ENCODE data around the gene FBL. TPM values are rescaled to one million over a fixed set of nuclear protein-coding genes. Genes with fewer than 3 reads are reported as not detected.
"Not testable (repeated sequence)": the region's sequence is repeated elsewhere in the genome, so short reads cannot be mapped to it uniquely, and the experiment has no call there.

The FBL gene
- total RNA-seq, 1 donor from 2014 or later = 194 TPM

DNA sequence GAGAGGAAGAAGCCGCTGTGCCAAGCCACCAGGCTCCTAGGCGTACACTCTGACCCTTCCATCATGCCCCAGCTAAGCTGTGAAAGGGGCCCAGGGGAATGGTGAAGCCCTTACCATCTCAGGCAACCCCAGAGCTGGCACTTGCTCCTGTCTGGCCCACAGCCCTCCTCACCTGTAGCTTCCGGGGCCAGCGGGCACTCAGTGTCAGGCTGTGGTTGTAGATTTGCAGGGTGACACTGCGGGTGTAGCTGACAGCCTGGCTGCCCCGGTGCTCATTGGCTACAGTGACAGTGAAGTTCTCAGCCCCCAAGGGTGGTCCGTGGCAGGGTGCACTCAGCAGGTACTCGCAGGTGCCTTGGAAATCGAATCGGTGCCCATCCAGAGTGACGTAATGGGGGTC, 30.3 kb upstream of the FBL start:
- not testable (repeated sequence) for DNase-seq

DNA sequence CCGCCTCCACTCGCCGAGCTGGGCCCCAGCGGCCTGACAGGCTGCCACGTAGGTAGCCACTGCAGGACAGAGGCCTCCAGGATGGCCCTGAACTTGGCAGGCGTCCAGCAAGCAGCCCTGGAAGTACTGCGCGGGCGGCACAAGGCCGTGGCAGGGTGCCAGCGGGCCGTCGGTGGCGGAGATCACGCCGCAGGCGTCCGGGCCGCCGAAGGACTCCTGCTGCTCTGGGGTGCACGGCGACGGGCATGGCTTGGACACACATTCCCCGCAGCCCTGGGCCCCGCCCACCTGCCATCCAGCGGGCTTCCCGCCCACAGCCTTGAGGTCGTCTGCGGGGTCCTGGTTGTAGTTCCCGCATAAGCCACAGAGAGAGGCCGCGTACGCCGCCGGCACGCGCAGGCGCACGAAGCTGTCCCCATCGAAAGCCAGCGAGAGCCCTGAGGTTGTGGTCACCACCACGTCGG, 29.3 kb upstream of the FBL start:
- DNase-seq = not testable (repeated sequence)

DNA sequence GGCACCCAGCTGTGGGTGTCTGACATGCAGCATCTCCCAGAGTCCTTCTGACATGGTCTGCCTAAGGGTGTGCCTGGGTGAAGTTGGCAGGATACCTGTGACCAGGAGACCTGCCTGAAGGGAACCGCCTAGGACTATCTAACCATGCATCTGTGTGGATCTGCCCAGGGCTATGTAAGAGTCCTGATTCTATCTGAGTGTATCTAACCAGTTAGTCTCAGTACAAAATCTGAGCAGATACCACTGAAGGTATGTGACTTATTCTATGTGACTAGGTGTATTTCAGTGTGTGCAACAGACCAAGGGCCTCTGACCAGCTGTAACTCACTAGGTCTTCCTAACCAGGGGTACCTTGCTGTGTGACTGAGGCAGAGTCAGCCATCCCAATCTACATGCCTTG, 28.2 kb upstream of the FBL start:
- DNase-seq = no peak

DNA sequence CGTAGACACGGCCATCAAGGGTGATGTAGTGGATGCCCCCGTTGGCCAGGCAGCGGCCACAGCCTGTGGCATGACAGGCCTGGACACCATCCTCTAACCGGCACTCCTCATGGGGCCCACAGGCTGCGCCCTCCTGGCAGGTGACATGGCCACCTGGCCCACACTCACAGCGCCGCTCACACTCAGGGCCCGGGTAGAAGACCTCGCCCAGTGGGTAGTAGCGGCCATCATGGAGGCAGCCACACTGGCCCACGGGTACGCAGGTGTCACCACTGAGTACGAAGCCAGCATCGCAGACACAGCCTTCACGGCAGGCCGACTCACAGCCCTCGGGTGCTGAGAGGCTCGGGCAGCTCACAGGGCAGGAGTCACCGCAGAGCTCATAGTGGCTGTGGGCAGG, 27.2 kb upstream of the FBL start:
- no peak for DNase-seq

DNA sequence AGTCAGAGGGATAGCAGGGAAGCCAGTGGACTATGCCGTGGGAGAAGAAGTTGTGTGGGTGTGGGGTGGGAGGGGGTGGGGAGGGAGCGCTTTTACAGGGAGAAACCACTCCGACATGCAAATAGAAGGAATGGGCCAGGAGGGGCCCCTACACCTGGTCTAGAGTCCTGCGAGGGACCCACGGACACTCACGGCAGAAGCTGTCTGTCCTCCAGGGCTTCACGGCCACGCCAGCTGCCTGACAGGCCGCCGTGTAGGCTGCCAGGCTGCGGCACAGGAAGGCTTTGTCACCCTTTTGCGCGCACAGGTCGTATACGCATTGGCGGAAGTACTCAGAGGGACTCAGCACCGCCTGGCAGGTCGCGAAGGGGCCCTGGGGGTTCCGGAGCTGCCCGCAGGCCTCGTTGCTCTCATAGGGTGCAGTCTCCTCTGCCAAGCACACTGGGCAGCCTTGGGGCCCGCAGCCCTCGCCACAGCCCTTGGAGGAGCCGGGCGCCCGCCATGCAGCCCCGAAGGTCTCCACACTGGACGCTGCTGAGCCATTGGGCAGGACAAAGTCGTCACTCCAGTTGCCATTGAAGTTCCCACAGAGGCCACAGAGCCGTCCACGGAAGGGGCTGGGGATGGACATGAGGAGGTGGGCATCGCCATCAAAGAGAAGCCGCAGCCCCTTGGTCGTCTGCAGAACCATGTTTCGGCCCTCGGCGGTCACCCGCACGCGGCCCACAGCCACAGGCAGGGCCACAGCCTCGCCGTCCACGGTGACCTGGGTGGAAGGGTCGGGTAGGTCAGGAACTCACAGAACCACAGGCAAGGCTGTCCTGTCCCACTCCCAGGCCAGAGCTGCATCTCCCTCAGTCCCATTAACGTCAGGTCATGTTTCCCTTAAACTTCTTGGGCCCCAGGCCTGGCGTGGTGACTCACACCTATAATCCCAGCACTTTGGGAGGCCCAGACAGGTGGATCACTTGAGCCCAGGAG, 26.0 kb upstream of the FBL start:
- no peak for DNase-seq

DNA sequence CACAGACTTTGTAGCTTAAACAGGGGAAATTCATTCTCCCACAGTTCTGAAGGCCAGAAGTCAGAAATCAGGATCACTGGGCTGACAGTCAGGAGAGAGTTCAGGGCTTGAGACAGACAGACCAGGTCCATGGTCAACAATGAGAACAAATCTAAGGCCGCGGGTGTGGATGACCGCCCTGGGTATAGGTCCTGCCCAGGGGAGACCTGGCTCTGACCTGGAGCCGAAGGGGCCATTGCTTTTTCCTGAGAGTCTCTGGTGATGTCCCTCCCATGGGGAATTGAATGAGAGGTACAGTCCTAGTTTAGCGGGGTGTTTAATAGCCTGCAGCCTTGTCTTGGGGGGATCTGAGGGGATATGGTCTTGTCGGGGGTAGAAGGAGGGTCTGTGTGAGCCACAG, 25.2 kb upstream of the FBL start:
- DNase-seq = no peak

DNA sequence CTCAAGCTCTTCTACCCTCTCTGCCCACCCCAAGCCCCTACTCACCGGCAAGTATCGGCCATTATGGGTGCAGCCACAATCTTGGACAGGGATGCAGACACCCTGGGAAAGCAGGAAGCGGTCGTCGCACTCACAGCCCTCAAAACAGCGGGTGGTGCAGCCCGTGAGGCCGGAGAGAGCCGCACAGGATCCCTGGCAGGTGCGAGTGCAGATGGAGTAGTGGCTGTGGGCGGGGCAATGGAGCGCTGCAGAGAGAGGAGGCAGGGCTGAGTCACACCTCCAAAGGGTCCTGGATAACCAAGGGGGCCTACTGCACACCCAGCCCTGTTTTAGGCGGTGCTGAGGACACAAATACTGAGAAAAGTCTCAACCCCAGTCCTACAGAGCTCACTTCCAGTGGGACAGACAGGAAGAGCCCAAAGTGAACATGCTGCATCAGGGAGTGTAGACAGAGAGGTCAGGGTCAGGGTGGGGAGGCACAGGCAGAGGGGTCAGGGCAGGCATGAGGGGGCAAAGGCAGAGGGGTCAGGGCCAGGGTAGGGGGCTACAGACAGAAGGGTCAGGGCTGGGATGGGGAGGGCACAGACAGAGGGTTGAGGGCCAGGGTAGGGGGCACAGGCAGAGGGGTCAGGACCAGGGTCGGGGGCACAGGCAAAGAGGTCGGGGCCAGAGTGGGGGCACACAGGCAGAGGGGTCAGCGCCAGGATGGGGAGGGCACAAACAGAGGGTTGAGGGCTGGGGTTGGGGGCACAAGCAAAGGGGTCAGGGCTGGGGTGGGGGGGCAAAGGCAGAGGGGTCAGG, 24.2 kb upstream of the FBL start:
- DNase-seq = no peak

DNA sequence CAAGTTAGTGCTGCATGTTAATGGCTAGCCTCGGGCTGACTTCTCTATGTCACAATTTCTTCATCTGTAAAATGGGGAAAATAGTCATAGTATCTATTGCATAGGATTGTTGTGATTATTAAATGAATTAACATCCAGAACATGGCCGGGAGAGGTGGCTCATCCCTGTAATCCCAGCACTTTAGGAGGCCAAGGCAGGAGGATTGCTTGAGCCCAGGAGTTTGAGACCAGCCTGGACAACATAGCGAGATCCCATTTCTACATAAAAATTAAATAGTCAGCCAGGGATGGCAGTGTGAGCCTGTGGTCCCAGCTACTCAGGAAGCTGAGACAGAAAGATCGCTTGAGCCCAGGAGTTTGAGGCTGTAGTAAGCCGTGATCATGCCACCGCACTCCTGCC, 21.8 kb upstream of the FBL start:
- no peak for DNase-seq

DNA sequence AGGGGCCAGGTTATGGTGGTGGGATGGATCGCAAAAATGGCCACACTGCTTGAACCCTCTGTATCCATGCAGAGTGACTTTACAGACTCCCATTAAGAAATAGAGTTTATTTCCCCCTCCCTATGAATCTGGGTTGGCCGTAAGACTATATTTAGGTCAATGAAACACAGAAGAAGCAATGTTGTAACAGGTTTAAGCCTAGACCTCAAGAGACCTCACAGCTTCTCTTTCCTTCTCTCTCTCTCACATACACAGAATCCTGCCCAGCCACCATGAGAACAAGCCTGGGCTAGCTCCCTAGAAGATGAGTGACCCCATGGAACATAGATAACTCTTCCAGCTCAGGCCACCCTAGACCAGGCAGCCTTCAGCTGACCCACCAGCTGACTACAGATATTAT, 21.0 kb upstream of the FBL start:
- no peak for DNase-seq

DNA sequence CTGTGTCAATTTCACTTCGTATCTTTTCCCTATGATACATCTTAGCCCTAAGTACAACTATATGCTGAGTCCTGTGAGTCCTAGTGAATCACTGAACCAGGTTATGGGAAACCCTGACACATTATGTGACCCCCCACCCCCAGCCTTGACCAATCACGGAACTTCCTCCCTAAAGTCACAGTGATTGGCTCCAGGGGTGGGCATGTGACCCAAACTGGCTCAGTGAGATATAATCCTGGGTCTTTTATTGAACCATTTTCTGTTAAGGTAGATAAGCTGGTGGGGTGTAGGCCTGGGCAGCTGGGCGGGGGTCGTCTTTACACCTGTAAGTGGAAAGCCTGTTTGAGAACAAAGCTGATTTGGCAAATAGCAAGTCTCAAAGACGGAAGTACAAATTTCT, 19.8 kb upstream of the FBL start:
- DNase-seq = no peak

DNA sequence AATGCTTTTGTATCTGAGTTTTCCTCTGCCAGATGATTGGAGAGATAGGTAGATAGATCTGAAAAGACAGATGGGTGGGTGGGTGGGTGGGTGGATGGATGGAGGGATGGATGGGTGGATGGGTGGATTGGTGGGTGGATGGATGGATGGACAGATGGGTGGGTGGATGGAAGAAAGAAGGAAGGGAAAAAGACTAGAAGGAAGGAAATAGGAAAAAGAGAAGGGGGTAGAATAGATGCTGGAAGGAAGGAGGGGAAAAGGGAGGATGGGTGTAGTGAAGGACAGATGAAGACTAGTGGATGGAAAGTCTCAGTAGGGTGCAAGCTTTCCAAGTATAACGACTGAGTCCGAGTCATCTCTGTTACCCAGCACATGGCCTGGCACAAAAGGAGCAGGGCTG, 19.0 kb upstream of the FBL start:
- DNase-seq = no peak

DNA sequence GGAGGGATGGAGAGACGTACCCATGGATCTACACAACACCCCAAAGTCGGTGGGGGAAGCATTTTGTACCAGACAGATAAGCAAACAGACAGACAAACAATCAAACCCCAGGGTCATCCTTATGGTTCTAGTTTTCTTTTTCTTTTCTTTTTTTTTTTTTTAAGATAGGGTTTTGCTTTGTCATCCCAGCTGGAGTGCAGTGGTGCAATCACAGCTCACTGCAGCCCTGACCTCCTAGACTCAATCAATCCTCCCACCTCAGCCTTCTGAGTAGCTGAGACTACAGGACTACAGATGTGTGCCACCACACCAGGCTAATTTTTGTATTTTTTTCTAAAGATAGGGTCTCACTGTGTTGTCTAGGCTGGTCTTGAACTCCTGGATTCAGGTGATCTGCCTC, 17.9 kb upstream of the FBL start:
- no peak for DNase-seq

DNA sequence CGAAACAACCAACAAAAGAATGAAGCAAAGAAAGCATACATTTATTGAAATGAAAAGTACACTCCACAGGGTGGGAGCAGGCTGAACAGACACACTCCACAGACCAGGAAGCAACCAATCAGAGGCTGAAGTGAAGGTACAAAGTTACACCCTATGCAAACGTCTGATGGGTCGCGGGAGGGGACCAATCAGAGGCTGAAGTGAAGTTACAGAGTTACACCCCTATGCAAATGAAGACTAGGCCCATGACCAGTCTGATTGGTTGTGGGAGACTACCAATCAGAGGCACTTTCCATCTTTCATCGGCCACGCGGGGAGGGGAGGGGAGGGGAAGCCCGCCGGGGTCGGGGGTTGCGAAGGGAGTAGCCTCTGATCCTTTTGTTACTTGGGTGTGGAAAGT, 12.4 kb upstream of the FBL start:
- no peak for DNase-seq

DNA sequence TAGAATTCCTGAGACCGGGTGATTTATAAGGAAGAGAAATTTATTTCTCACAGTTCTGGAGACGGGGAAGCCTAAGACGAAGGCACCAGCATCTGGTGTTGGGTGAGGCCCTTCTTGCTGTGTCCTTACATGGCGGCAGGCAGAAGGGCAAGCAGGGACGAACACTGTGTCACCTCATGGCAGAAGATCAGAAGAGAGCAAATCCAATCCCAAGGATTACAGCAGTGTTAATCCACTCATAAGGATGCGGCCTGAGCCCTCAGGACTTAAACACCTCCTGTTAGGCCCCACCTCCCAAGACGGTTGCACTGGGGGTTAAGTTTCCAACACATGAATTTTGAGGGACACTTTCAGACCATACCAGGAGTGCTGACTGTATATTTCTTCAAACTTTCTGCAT, 6.7 kb upstream of the FBL start:
- no peak for DNase-seq

DNA sequence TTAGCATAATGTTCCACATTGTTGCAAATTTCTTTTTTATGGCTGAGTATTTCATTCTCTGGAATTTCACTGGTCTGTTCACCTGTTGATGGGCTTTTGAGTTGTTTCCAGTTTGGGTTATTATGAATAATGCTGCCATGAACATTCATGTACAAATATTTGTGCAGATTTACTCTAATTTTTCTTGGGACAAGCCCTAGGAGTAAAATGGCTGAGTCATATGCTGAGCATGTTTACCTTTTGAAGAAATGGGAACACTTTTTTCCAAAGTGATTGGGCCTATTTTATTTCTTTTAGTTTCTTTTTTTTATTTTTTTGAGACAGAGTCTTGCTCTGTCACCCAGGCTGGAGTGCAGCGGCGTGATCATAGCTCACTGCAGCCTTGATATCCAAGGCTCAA, 4.7 kb upstream of the FBL start:
- DNase-seq = no peak

DNA sequence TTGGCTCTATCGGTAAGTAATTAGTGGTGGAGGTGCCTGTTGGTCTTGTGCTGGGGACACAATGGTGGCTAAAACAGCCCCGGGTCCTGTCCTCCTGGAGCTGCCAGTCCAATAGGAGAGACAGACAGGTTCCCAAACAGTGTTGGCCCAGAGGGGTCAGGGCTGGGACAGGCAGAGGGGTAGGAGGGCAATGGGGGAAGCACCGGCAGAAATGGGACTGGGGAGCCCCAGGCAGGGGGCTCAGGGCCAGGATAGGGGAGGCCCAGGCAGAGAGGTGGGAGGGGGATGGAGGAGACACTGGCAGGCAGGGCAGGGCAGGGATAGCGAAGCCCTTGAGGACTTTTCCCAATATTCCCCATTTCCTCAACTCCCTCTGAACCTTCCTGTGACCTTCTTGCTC, 2.2 kb upstream of the FBL start:
- no peak for DNase-seq

DNA sequence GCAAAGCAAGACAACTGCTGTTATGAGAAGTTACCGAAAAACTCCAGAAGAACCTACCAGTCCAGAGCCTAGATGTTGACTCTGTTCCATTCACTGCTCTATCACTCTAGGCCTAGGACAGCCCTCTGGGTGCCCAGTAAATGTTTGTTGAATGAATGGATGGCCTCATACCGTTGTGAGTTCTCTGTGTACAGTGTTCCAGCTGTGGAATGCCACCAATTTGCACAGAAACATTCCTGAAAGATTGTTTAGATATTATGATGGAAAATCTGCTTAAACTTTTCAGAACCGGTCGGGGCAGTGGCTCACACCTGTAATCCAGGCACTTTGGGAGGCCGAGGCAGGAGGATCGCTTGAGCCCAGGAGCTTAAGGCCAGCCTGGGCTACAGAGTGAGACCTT, 1.3 kb upstream of the FBL start:
- no peak for DNase-seq

DNA sequence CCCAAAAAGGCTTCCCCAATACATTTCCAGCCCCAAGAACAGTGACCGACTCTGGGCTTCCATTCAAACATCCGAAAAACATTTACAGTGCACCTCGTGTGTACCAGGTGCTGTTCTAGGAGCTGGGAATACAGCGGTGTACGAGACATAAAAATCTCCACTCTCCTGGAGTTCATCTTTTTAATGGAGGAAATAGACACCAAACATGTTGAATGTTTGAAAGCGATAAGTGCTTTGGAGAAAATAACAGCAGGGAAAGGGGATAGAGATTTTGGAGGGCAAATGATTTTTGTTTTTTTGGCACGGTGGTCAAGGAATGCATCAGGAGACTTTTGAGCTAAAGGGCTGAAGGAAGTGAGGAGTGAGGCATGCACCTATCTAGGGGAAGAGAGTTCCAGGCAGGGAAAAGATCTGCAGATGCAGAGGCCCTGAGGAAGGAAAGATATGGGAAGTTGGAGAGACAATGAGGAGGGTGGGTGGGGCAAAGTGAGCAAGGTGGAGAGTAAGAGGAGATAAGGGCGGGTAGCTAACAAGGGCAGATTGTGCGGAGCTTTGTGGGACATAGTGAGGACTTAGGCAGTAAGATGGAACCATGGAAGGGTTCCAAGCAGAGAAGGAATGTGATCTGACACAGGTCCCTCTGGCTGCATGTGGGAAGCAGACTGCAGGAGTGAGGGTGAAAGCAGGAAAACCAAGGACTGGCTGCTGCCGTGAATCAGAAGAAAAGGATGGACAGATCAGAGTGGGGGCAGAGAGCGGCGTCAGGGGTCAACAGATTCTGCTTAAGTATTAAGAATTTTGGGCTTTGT, 703 bp upstream of the FBL start:
- DNase-seq = no peak

DNA sequence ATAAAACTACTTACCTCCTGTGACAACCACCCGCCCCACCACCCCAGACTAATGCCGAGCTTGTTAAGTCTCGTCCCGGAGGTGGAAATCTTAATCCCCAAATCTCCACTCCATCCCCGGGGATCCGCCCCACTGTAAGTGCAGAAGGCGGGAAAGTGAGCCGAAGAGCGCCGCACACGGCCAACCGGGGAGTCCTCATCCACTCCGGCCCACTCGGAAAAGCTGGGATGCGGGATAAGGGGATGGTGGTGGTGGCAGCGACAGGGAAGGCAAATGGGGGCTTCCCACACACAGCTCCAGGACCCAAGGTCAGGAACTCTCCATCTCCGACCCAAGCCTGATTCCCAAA, 621 bp downstream of the FBL start:
- peak; percentile 35 for DNase-seq

DNA sequence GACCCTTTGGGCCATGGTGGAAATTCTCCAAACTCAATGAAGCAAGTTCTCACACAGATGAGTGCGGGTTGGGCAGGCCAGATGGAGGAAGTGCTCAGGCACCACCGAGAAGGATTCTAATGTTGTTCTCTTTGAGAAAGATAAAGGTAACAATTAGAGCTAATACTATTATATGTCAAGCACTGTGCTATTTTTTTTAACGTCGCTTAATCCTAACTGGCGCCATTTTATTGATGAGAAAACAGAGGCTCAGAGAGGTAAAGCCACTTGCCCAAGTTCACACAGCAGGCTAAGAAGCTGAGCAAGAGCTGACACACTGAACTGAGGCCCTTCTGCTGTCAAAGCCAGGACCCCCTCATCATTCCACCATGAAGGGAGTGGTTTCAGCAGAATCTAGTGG, 1.0 kb downstream of the FBL start:
- no peak for DNase-seq

DNA sequence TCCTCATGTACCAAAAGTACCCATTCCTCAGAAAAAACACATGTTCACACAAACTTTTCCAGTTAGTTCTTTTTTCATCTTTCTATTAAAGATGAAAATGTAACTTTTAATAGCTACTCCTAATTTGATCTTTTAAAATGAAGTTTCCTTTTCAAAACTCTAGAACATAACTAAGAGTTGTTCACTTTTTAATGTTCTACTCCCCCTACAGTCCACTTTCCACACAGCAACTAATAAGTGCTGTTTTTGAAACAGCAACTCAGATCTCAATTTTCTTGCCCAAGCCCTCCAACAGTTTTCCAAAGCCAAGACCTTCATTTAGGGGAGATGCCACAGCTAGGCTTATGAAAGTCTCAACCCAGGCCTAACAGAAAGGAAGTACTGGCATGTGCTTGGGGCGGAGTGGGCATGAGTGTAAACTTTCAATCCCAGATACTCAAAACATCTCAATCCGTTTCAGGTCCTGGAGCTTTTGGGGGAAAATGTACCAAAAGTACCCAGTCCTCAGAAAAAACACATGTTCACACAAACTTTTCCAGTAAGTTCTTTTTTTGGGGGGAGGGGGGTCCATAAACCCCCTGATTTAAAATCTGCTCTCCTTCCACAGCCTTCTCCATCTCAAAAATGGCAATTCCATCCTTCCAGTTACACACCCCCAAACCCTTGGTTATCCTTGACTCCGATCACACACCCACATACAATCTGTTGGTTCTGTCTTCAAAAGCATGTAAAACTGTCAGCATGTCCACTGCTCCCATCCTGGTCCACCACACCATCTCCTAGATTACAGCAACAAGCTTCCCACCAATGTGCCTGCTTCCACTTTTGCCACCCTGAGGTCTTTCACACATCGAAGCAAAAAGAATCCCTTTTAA, 2.0 kb downstream of the FBL start:
- DNase-seq = peak; percentile 74
